Stimulated activated CD8-positive, alpha-beta memory T cell treated with anti-CD3 and anti-CD28 coated beads, Interleukin-7, amount 100 ng/mL, for 48 hours (primary cell): ENCODE results near the gene DOCK7.
"Not testable (repeated sequence)": the region's sequence is repeated elsewhere in the genome, so short reads cannot be mapped to it uniquely, and the experiment has no call there.

Experiments used
- DNase-seq, 2 donors: peaks; one replicate each; pipeline ENCODE4 v3.0.0-alpha.2; 2020; ENCODE audit warnings: low read depth in 1 of 2; ENCODE audit errors: extremely low read depth in 1 of 2

The DOCK7 gene

GRCh38 chr1:62544570-62544969 is 143.6 kb downstream of the DOCK7 start:
- no peak for DNase-seq

DNA sequence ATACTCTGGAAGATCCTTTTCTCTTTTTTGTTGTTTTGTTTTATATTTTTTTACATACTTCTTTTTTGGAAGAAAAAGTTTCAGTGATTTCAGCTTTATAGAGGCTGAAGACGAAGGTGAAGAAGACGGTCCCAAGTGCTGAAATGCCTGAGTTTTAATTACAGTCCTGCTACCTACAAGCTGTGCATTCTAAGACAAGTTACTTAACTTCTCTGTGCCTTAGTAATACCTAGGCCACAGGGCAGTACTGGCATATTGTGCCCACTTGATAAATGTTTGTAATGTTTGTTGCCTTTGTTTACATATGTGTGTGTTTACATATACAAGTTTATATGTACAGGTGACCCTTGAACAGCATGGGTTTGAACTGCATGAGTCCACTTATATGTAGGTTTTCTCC is 147.1 kb downstream of the DOCK7 start:
- DNase-seq: no peak

- DNase-seq: no peak
Observed at GRCh38 chr1:62539028-62539447, 149.1 kb downstream of the DOCK7 start.

- DNase-seq: no peak
Observed at GRCh38 chr1:62536865-62537264, 151.3 kb downstream of the DOCK7 start.

GRCh38 chr1:62530516-62531154 is 157.6 kb downstream of the DOCK7 start:
- no peak for DNase-seq

DNA sequence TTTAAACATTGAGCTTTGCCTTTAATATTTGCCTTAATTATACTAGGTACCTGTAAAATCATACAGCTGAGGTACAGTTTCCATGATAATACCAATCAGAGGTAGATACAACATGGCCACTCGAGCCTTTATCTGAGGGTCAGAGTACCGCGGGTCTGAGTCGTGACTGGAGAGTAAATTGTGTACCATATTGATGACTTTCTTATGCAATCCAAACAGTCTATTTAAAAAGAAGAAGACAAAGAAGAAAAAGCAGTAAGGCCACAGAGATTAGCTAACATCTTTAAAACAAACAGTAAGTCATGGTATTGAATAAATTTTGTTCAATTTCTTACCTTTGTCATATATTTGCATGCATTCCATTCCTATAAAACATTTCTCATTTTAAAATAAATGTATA is 159.0 kb downstream of the DOCK7 start:
- no peak for DNase-seq

- no peak for DNase-seq
Observed at GRCh38 chr1:62528015-62528414, 160.2 kb downstream of the DOCK7 start.

- not testable (repeated sequence) for DNase-seq
Observed at GRCh38 chr1:62527346-62527745, 160.8 kb downstream of the DOCK7 start.

DNA sequence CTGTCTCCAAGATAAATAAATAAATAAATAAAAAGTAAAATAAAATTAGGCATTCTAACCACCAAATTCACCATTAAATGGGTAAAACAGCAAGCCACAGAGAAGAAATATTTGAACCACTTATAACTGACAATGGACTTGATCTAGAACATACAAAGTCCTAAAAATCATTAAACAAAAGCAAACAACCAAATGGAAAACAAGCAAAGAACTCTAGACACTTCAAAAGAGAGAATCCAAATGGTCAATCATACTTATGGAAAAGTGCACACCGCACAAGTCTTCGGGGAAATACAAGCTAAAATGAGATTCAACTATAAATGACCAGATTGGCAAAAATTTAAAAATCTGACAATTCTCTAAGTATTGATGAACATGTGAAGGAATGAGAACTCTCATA is 164.3 kb downstream of the DOCK7 start:
- DNase-seq: no peak

DNA sequence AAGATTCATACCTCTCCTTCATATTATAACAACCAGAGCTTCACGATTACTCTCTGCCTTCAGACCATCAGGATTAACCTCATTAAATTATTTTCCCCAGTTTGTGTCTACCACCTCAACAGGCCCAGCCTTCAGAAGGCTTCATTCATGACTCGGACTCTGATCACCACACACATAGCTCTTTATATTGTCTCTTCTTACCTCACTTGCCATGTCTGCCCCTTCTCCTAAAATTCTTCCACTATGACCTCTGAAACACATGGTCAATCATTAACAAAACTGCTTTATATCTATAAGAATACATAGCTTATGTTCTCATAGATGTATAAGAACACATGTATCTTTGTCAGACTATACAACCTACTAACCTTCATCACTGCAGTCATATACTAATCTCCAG is 171.6 kb downstream of the DOCK7 start:
- no peak for DNase-seq

- no peak for DNase-seq
Observed at GRCh38 chr1:62514746-62515423, 173.3 kb downstream of the DOCK7 start.

DNA sequence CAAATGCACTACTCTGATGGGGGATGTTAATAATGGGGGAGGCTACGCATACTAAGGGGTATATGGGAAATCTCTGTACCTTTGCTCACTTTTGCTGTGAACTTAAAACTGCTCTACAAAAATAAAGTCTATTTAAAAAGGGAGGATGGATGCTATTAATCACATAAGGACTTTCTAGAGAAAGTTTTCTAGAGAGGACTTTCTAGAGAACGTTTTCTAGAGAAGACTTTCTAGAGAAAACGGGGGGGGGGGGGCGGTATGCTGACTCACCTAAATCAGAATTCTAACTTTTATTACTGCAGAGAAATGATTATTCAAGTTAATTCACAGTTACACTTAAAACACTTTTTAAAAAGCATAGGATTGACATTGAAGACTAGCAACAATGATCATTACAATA is 175.2 kb downstream of the DOCK7 start:
- DNase-seq: no peak

- no peak for DNase-seq
Observed at GRCh38 chr1:62509028-62509427, 179.2 kb downstream of the DOCK7 start.

GRCh38 chr1:62508187-62508758 is 179.9 kb downstream of the DOCK7 start:
- DNase-seq: no peak

- no peak for DNase-seq
Observed at GRCh38 chr1:62500210-62500609, 188.0 kb downstream of the DOCK7 start.

DNA sequence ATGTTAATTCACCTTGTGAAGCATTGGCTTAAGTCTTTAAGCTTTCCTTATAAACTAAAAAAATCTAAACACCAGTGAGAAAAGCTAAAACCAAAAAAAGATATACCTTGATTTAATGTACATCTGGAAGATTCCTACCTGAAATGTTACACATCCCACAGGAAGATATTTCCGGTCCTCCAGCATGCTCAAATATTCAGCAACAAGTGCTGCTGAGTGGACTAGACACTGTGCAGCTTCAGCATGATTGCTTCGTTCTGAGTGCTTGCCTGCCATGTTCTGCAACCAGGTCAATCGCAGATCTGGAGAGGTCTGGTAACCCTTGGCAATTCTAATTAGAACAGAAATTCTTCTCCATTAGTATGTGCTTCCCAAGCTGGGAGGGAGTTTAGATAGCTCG is 194.0 kb downstream of the DOCK7 start:
- DNase-seq: no peak

- no peak for DNase-seq
Observed at GRCh38 chr1:62493656-62494055, 194.5 kb downstream of the DOCK7 start.

DNA sequence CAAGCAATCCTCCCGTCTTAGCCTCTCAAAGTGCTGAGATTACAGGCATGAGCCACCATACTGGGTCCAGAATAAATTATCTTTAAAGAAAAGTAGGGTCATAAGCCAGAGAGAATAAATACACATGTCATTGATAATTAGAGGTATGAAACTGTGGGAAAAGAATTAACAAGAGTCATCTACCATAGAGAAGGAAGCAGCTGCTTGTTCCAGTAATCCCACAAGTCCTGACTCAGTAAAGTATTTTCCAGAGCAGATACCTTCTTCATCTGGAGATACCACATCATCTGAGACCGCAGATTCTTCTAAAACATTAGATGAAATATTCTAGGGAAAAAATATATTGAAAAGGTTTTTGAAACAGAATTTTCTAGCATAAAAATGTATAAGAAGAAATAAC is 195.7 kb downstream of the DOCK7 start:
- DNase-seq: no peak

DNA sequence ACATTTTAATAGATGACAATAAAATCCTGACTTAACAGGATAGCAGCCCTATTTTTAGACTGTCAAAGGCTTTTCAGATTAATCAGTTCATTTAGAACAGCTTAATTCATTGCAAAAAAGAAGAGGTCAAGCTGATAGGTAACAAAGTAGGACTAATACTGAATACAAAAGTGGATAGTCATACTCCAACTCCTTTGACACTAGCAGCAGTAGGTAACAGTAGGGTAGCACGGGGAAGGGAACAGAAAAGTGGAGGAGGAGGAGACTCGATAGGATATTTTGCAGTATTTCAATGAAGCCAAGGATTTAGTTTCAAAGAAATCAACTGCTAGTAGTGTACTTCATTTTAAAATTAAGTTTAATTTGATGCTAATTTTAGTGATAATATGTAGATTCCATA is 200.2 kb downstream of the DOCK7 start:
- DNase-seq: no peak

GRCh38 chr1:62484824-62485468 is 203.2 kb downstream of the DOCK7 start:
- no peak for DNase-seq

GRCh38 chr1:62481681-62482080 is 206.5 kb downstream of the DOCK7 start:
- no peak for DNase-seq
